OCI-LY7 (cell line): ENCODE results near the gene FAM217A. TPM values are rescaled to one million over a fixed set of nuclear protein-coding genes. Genes with fewer than 3 reads are reported as not detected.

Experiments used
- BruUV-seq: library from RNA; stranded (reverse); fragments of 400-500 nt; replicated peaks from 2 replicates; lab custom pipeline; 2021; lab: Mats Ljungman, UMichigan
- CTCF ChIA-PET: fragments of 300-600 bp; sonication (Branson Sonifier 250); formaldehyde crosslinking; loops from one replicate; lab custom pipeline; 2022; ENCODE audit warnings: antibody characterized with exemption; ENCODE audit not compliant: unreplicated experiment; lab: Charles Lee
- POLR2A ChIA-PET: fragments of 300-600 bp; sonication (Branson Sonifier 250); formaldehyde crosslinking; loops from one replicate; lab custom pipeline; 2022; ENCODE audit warnings: antibody characterized with exemption; lab: Charles Lee
- DNase-seq: peaks from one replicate; pipeline ENCODE4 v3.0.0-alpha.2; 2015; ENCODE audit warnings: low spot score
- H2AFZ ChIP-seq: fragments of 200-600 bp; sonication (generic), shearing (Covaris generic); 2 replicates; pipeline ENCODE4 v1.6.1; 2014; ENCODE audit warnings: mild to moderate bottlenecking, antibody characterized with exemption, low read length, moderate library complexity
- H3K27ac ChIP-seq: fragments of 200-600 bp; sonication (generic); 2 replicates; pipeline ENCODE4 v1.5.1; 2014; ENCODE audit warnings: mixed run types, low read depth, mild to moderate bottlenecking, moderate library complexity, low read length, inconsistent platforms; ENCODE audit not compliant: poor library complexity, severe bottlenecking
- H3K36me3 ChIP-seq: fragments of 200-600 bp; sonication (generic); 2 replicates; pipeline ENCODE4 v1.6.1; 2014; ENCODE audit warnings: mild to moderate bottlenecking, antibody characterized with exemption, low read length, moderate library complexity, mixed read lengths; ENCODE audit not compliant: insufficient read depth
- H3K4me1 ChIP-seq: fragments of 200-600 bp; sonication (generic); 2 replicates; pipeline ENCODE4 v1.5.1; 2014; ENCODE audit warnings: mild to moderate bottlenecking, low read length; ENCODE audit not compliant: insufficient read depth, poor library complexity, severe bottlenecking
- H3K4me2 ChIP-seq: fragments of 200-600 bp; sonication (generic); 2 replicates; pipeline ENCODE4 v1.6.1; 2014; ENCODE audit warnings: mild to moderate bottlenecking, low read length
- H3K4me3 ChIP-seq: fragments of 200-600 bp; sonication (generic); 2 replicates; pipeline ENCODE4 v1.5.1; 2014; ENCODE audit warnings: mild to moderate bottlenecking, low read depth, low read length; ENCODE audit not compliant: poor library complexity, severe bottlenecking
- H3K79me2 ChIP-seq: fragments of 200-600 bp; sonication (generic); 2 replicates; pipeline ENCODE4 v1.6.1; 2016; ENCODE audit warnings: low read depth, mild to moderate bottlenecking, low read length, moderate library complexity, mixed read lengths; ENCODE audit not compliant: insufficient read depth
- H3K9me2 ChIP-seq: fragments of 200-600 bp; sonication (generic); 2 replicates; pipeline ENCODE4 v1.6.1; 2016; ENCODE audit warnings: mild to moderate bottlenecking, low read length, mixed read lengths; ENCODE audit not compliant: insufficient read depth
- H3K9me3 ChIP-seq: fragments of 200-600 bp; sonication (generic); 2 replicates; pipeline ENCODE4 v1.6.1; 2014; ENCODE audit warnings: mild to moderate bottlenecking, mixed run types, low read length, mixed read lengths
- H4K20me1 ChIP-seq: fragments of 200-600 bp; sonication (generic); 2 replicates; pipeline ENCODE4 v1.6.1; 2014; ENCODE audit warnings: mild to moderate bottlenecking, antibody characterized with exemption, low read length, moderate library complexity, mixed read lengths; ENCODE audit not compliant: insufficient read depth
- CTCF ChIP-seq: fragments of 200-600 bp; sonication (generic); conservative IDR thresholded peaks from 2 replicates; pipeline ENCODE4 v1.5.1; 2014; ENCODE audit warnings: mild to moderate bottlenecking, antibody characterized with exemption, low read length, moderate library complexity, mixed read lengths
- EZH2phosphoT487 ChIP-seq: fragments of 200-600 bp; sonication (generic); IDR thresholded peaks from 2 replicates; pipeline ENCODE4 v1.6.1; 2018; ENCODE audit warnings: low read depth, borderline replicate concordance, mild to moderate bottlenecking, mixed run types, antibody characterized with exemption, low read length, moderate library complexity, mixed read lengths
- intact Hi-C: fragments of 100-400 bp; cut with micrococcal nuclease; formaldehyde crosslinking; loops from one replicate; pipeline ENCODE4 v1.10.0; 2022; ENCODE audit not compliant: unreplicated experiment
- total RNA-seq, 2 experiments: library from RNA; depleted of rRNA in 1 of 2; stranded (reverse); fragments of >200 nt in 1 of 2; shearing (Covaris generic) in 1 of 2; gene quantifications; 2 replicates each; pipeline ENCODE4 v1.2.3, GENCODE V29; 2014 to 2022

Gene FAM217A
- total RNA-seq, 2 experiments from 2014 or later, result not detected

- H3K9me3 ChIP-seq, result no peaks in the 10 kb centered on the region
- H2AFZ ChIP-seq, result no peak overlapping the region
- H3K4me3 ChIP-seq, result no peak overlapping the region
- H3K4me2 ChIP-seq, result no peak overlapping the region
- ChIA-PET POLR2A (interaction anchor here (0.9 kb wide), 1 partner anchor 18 kb away, joined by 3 read pairs; no protein-coding TSS in a partner anchor), CTCF (no interaction called here)
- no peaks in the 10 kb centered on the region for H3K9me2 ChIP-seq
- no peaks in the 10 kb centered on the region for H3K4me1 ChIP-seq
- no peak overlapping the region for H3K27ac ChIP-seq
- DNase-seq, result no peak
- peaks cover 41% of the 10 kb centered on the region for H3K36me3 ChIP-seq
- TF ChIP-seq EZH2phosphoT487 (no peak), CTCF (no peak)
- H4K20me1 ChIP-seq, result no peaks in the 10 kb centered on the region
- no peaks in the 10 kb centered on the region for H3K79me2 ChIP-seq
- BruUV-seq, result no TSS peak
- intact Hi-C loops, result no loop called here
Measured at GRCh38 chr6:4067673-4068072, 11.3 kb downstream of the FAM217A start.

GRCh38 chr6:4066029-4066755, 12.7 kb downstream of the FAM217A start:
- no peaks in the 10 kb centered on the region for H4K20me1 ChIP-seq
- H3K4me3 ChIP-seq, result no peak overlapping the region
- H3K4me2 ChIP-seq, result no peak overlapping the region
- H3K9me2 ChIP-seq, result no peaks in the 10 kb centered on the region
- no peaks in the 10 kb centered on the region for H3K79me2 ChIP-seq
- no TSS peak for BruUV-seq
- no peak for TF ChIP-seq CTCF
- TF ChIP-seq EZH2phosphoT487, result no peak
- DNase-seq, result no peak
- intact Hi-C loops, result no loop called here
- no peak overlapping the region for H3K27ac ChIP-seq
- POLR2A ChIA-PET, result interaction anchor here (0.6 to 0.8 kb wide), 3 partner anchors 8 to 253 kb away, joined by 3 to 4 read pairs (median 3); no protein-coding TSS in a partner anchor
- no peaks in the 10 kb centered on the region for H3K4me1 ChIP-seq
- H3K36me3 ChIP-seq, result peaks cover 56% of the 10 kb centered on the region
- H3K9me3 ChIP-seq, result no peaks in the 10 kb centered on the region
- no peak overlapping the region for H2AFZ ChIP-seq
- CTCF ChIA-PET, result no interaction called here
